Nephron (organoid): Measurements from ENCODE around the gene FSTL5.

Experiments used
- H3K27ac Mint-ChIP-seq, 3 experiments: 2 replicates each; pipeline ENCODE4 v1.8.0; 2020; ENCODE audit warnings: mixed read lengths in 3 of 3, mild to moderate bottlenecking in 2 of 3, moderate library complexity in 1 of 3
- H3K27me3 Mint-ChIP-seq: 2 replicates; pipeline ENCODE4 v1.8.0; 2021; ENCODE audit warnings: low read depth, mild to moderate bottlenecking, moderate library complexity, mixed read lengths
- H3K36me3 Mint-ChIP-seq: 2 replicates; pipeline ENCODE4 v1.8.0; 2020; ENCODE audit warnings: low read depth, mixed read lengths
- H3K4me1 Mint-ChIP-seq: 2 replicates; pipeline ENCODE4 v1.8.0; 2020; ENCODE audit warnings: mixed read lengths
- H3K4me3 Mint-ChIP-seq, 3 experiments: 2 replicates each; pipeline ENCODE4 v1.8.0; 2020; ENCODE audit warnings: mild to moderate bottlenecking in 3 of 3, mixed read lengths in 3 of 3, moderate library complexity in 2 of 3
- H3K9me3 Mint-ChIP-seq: 2 replicates; pipeline ENCODE4 v1.8.0; 2020; ENCODE audit warnings: mixed read lengths
- CTCF ChIP-seq, 3 experiments: fragments of 200-600 bp; sonication (generic); IDR thresholded peaks; one replicate each; pipeline ENCODE4 v1.5.0; 2021; ENCODE audit warnings: antibody characterized with exemption in 3 of 3; ENCODE audit not compliant: unreplicated experiment in 3 of 3

Gene FSTL5

GRCh38 chr4:161457906-161458305, 705.9 kb downstream of the FSTL5 start:
- H3K4me3 Mint-ChIP-seq: no peak overlapping the region
- no peaks in the 10 kb centered on the region for H3K4me1 Mint-ChIP-seq
- H3K36me3 Mint-ChIP-seq: no peaks in the 10 kb centered on the region
- no peak for TF ChIP-seq CTCF (IDR thresholded peaks at IDR 0.05; ENCODE audit: unreplicated experiment in 3 of 3)
- H3K9me3 Mint-ChIP-seq: no peaks in the 10 kb centered on the region
- H3K27me3 Mint-ChIP-seq: no peaks in the 10 kb centered on the region
- H3K27ac Mint-ChIP-seq: no peak overlapping the region

- H3K27me3 Mint-ChIP-seq: no peaks in the 10 kb centered on the region
- H3K4me3 Mint-ChIP-seq: no peak overlapping the region
- H3K27ac Mint-ChIP-seq: no peak overlapping the region
- TF ChIP-seq CTCF (IDR thresholded peaks at IDR 0.05; ENCODE audit: unreplicated experiment in 3 of 3): no peak
- no peaks in the 10 kb centered on the region for H3K36me3 Mint-ChIP-seq
- H3K9me3 Mint-ChIP-seq: no peaks in the 10 kb centered on the region
- H3K4me1 Mint-ChIP-seq: no peaks in the 10 kb centered on the region
Measured at GRCh38 chr4:161457311-161457710, 706.5 kb downstream of the FSTL5 start.

- H3K27ac Mint-ChIP-seq: no peak overlapping the region
- no peaks in the 10 kb centered on the region for H3K27me3 Mint-ChIP-seq
- no peaks in the 10 kb centered on the region for H3K4me1 Mint-ChIP-seq
- TF ChIP-seq CTCF (IDR thresholded peaks at IDR 0.05; ENCODE audit: unreplicated experiment in 3 of 3): no peak
- H3K36me3 Mint-ChIP-seq: no peaks in the 10 kb centered on the region
- no peak overlapping the region for H3K4me3 Mint-ChIP-seq
- no peaks in the 10 kb centered on the region for H3K9me3 Mint-ChIP-seq
Measured at GRCh38 chr4:161454860-161455259, 708.9 kb downstream of the FSTL5 start.

GRCh38 chr4:161448550-161449180, 715.1 kb downstream of the FSTL5 start:
- TF ChIP-seq CTCF (IDR thresholded peaks at IDR 0.05; ENCODE audit: unreplicated experiment in 3 of 3): no peak
- H3K27ac Mint-ChIP-seq: peak overlapping the region in 1 of 3 experiments; percentile 1
- H3K9me3 Mint-ChIP-seq: no peaks in the 10 kb centered on the region
- no peaks in the 10 kb centered on the region for H3K36me3 Mint-ChIP-seq
- no peaks in the 10 kb centered on the region for H3K27me3 Mint-ChIP-seq
- H3K4me1 Mint-ChIP-seq: peaks cover 18% of the 10 kb centered on the region
- H3K4me3 Mint-ChIP-seq: peak overlapping the region in 2 of 3 experiments; percentile 20 to 56

- Mint-ChIP-seq H3K4me3 (no peak overlapping the region), H3K36me3 (no peaks in the 10 kb centered on the region), H3K4me1 (peaks cover 18% of the 10 kb centered on the region), H3K9me3 (no peaks in the 10 kb centered on the region), H3K27ac (no peak overlapping the region), H3K27me3 (no peaks in the 10 kb centered on the region)
- no peak for TF ChIP-seq CTCF (IDR thresholded peaks at IDR 0.05; ENCODE audit: unreplicated experiment in 3 of 3)
Measured at GRCh38 chr4:161444626-161445025, 719.2 kb downstream of the FSTL5 start.

- Mint-ChIP-seq H3K27me3 (no peaks in the 10 kb centered on the region), H3K36me3 (no peaks in the 10 kb centered on the region), H3K9me3 (no peaks in the 10 kb centered on the region), H3K4me1 (peaks cover 9% of the 10 kb centered on the region), H3K27ac (no peak overlapping the region), H3K4me3 (no peak overlapping the region)
- TF ChIP-seq CTCF (IDR thresholded peaks at IDR 0.05; ENCODE audit: unreplicated experiment in 3 of 3): peak; percentile 16 to 29 (median 22)
Measured at GRCh38 chr4:161442921-161443320, 720.9 kb downstream of the FSTL5 start.
